OCI-LY1 (cell line): ENCODE measurements around the gene CDA.

Experiments used
- EZH2 ChIP-seq: fragments of 200-600 bp; sonication (generic), shearing (Covaris generic); IDR thresholded peaks from 2 replicates; pipeline ENCODE4 v1.8.0; 2017; ENCODE audit warnings: borderline replicate concordance, mixed run types, mild to moderate bottlenecking, antibody characterized with exemption, low read length, moderate library complexity, mixed read lengths
- TF ChIP-seq, protein P1 (sequence below): fragments of 200-600 bp; sonication (generic), shearing (Covaris generic); IDR thresholded peaks from 2 replicates; pipeline ENCODE4 v1.5.1; 2017; ENCODE audit warnings: mild to moderate bottlenecking, antibody characterized with exemption, low read length, moderate library complexity, mixed read lengths

DNA sequence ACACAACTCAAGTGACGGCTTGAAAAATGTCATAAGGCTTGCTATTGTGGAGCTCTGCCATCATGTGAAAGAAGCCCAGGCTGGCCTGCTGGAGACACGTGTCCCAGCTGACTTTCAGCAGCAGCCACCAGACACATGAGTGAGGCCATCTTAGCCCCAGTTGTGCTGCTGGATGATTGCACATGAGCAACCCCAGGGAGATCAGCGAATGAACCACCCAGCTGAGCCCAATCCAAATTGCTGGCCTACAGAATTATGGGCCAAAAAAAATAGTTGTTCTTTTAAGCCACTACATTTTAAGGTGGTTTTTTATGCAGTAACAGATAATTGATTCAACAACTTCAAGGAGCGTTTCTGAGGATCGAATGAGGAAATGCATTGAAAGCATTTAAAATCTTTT, 17.5 kb upstream of the CDA start:
- TF ChIP-seq EZH2, result no peak
- TF ChIP-seq, protein P1, sequence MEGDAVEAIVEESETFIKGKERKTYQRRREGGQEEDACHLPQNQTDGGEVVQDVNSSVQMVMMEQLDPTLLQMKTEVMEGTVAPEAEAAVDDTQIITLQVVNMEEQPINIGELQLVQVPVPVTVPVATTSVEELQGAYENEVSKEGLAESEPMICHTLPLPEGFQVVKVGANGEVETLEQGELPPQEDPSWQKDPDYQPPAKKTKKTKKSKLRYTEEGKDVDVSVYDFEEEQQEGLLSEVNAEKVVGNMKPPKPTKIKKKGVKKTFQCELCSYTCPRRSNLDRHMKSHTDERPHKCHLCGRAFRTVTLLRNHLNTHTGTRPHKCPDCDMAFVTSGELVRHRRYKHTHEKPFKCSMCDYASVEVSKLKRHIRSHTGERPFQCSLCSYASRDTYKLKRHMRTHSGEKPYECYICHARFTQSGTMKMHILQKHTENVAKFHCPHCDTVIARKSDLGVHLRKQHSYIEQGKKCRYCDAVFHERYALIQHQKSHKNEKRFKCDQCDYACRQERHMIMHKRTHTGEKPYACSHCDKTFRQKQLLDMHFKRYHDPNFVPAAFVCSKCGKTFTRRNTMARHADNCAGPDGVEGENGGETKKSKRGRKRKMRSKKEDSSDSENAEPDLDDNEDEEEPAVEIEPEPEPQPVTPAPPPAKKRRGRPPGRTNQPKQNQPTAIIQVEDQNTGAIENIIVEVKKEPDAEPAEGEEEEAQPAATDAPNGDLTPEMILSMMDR, result no peak
